ENCODE measurements around the gene STMN1. TPM values are rescaled to one million over a fixed set of nuclear protein-coding genes. Genes with fewer than 3 reads are reported as not detected.
A peak's percentile ranks its signal among the peaks of the same experiment; 100 is the strongest.

Gene STMN1
- polyA plus RNA-seq, 1 donor (not counting 4 experiments of a cell fraction or from before 2014, with no cell fraction given), result 82.8 TPM

GRCh38 chr1:25858494-25858893 is 47.7 kb downstream of the STMN1 start:
- Histone ChIP-seq H3K4me2 (ENCODE audit: control insufficient read depth, extremely low read depth, insufficient read depth, low read depth, low read length) (peak overlapping the region; percentile 97), H3K9me3 (ENCODE audit: control insufficient read depth, low read depth, low read length) (no peaks in the 10 kb centered on the region), H3K4me3 (ENCODE audit: control insufficient read depth in 2 of 3, extremely low read depth in 1 of 3, insufficient read depth in 2 of 3, low read depth in 1 of 3, low read length in 3 of 3) (peak overlapping the region; percentile 68 to 95 (median 88)), H3K27ac (ENCODE audit: control insufficient read depth, insufficient read depth, low read length) (peak overlapping the region; percentile 86), H3K36me3 (ENCODE audit: control insufficient read depth in 2 of 2, extremely low read depth in 1 of 2, insufficient read depth in 2 of 2, low read length in 2 of 2) (peaks cover 8 to 10% of the 10 kb centered on the region in 2 experiments), H2AFZ (ENCODE audit: control insufficient read depth, low read length) (peak overlapping the region; percentile 98), H3K27me3 (ENCODE audit: control insufficient read depth, extremely low read depth, insufficient read depth, low read length) (no peaks in the 10 kb centered on the region), H3K9me1 (ENCODE audit: control insufficient read depth, extremely low read depth, insufficient read depth, low read length) (no peaks in the 10 kb centered on the region), H4K20me1 (ENCODE audit: control insufficient read depth, extremely low read depth, insufficient read depth, low read length) (no peaks in the 10 kb centered on the region), H3K79me2 (ENCODE audit: control insufficient read depth, insufficient read depth, low read length) (peaks cover 46% of the 10 kb centered on the region), H3K4me1 (ENCODE audit: control insufficient read depth, extremely low read depth, insufficient read depth, low read length) (peaks cover 13% of the 10 kb centered on the region), H3K9ac (ENCODE audit: control insufficient read depth, extremely low read depth, insufficient read depth, low read length) (peak overlapping the region; percentile 97)
- no peak for TF ChIP-seq EZH2 (IDR thresholded peaks at IDR 0.05; ENCODE audit: low read length)
- TF ChIP-seq CTCF (optimal IDR thresholded peaks at IDR 0.05 in 1 of 3, IDR thresholded peaks at IDR 0.05 in 1 of 3, conservative IDR thresholded peaks at IDR 0.05 in 1 of 3; ENCODE audit: extremely low read depth in 1 of 3, insufficient read depth in 2 of 3, low read length in 3 of 3), result no peak
- dilution Hi-C loops (cut with MboI; ENCODE audit: extremely low pct_ligation_motif_present, low sequenced_read_pairs), result no loop called here
- FAIRE-seq (no peak), DNase-seq (ENCODE audit: low read depth, low spot score) (no peak)

- FAIRE-seq (no peak), DNase-seq (ENCODE audit: low read depth, low spot score) (no peak)
- Histone ChIP-seq H3K27me3 (ENCODE audit: control insufficient read depth, extremely low read depth, insufficient read depth, low read length) (no peaks in the 10 kb centered on the region), H3K9me1 (ENCODE audit: control insufficient read depth, extremely low read depth, insufficient read depth, low read length) (no peaks in the 10 kb centered on the region), H2AFZ (ENCODE audit: control insufficient read depth, low read length) (no peak overlapping the region), H3K27ac (ENCODE audit: control insufficient read depth, insufficient read depth, low read length) (no peak overlapping the region), H3K79me2 (ENCODE audit: control insufficient read depth, insufficient read depth, low read length) (peaks cover 57% of the 10 kb centered on the region), H3K4me2 (ENCODE audit: control insufficient read depth, extremely low read depth, insufficient read depth, low read depth, low read length) (no peak overlapping the region), H3K4me1 (ENCODE audit: control insufficient read depth, extremely low read depth, insufficient read depth, low read length) (peaks cover 13% of the 10 kb centered on the region), H3K9ac (ENCODE audit: control insufficient read depth, extremely low read depth, insufficient read depth, low read length) (no peak overlapping the region), H3K4me3 (ENCODE audit: control insufficient read depth in 2 of 3, extremely low read depth in 1 of 3, insufficient read depth in 2 of 3, low read depth in 1 of 3, low read length in 3 of 3) (no peak overlapping the region), H3K9me3 (ENCODE audit: control insufficient read depth, low read depth, low read length) (no peaks in the 10 kb centered on the region), H4K20me1 (ENCODE audit: control insufficient read depth, extremely low read depth, insufficient read depth, low read length) (no peaks in the 10 kb centered on the region), H3K36me3 (ENCODE audit: control insufficient read depth in 2 of 2, extremely low read depth in 1 of 2, insufficient read depth in 2 of 2, low read length in 2 of 2) (no peaks in the 10 kb centered on the region)
- dilution Hi-C loops (cut with MboI; ENCODE audit: extremely low pct_ligation_motif_present, low sequenced_read_pairs), result no loop called here
- no peak for TF ChIP-seq EZH2 (IDR thresholded peaks at IDR 0.05; ENCODE audit: low read length)
- TF ChIP-seq CTCF (optimal IDR thresholded peaks at IDR 0.05 in 1 of 3, IDR thresholded peaks at IDR 0.05 in 1 of 3, conservative IDR thresholded peaks at IDR 0.05 in 1 of 3; ENCODE audit: extremely low read depth in 1 of 3, insufficient read depth in 2 of 3, low read length in 3 of 3), result no peak
Observed at GRCh38 chr1:25856856-25857255, 49.4 kb downstream of the STMN1 start.
